ENCODE data around the gene GYPC.
"Not testable (repeated sequence)": the region's sequence is repeated elsewhere in the genome, so short reads cannot be mapped to it uniquely, and the experiment has no call there.

The GYPC gene

GRCh38 chr2:126672980-126673605, 17.1 kb downstream of the GYPC start:
- no peak for DNase-seq

DNA sequence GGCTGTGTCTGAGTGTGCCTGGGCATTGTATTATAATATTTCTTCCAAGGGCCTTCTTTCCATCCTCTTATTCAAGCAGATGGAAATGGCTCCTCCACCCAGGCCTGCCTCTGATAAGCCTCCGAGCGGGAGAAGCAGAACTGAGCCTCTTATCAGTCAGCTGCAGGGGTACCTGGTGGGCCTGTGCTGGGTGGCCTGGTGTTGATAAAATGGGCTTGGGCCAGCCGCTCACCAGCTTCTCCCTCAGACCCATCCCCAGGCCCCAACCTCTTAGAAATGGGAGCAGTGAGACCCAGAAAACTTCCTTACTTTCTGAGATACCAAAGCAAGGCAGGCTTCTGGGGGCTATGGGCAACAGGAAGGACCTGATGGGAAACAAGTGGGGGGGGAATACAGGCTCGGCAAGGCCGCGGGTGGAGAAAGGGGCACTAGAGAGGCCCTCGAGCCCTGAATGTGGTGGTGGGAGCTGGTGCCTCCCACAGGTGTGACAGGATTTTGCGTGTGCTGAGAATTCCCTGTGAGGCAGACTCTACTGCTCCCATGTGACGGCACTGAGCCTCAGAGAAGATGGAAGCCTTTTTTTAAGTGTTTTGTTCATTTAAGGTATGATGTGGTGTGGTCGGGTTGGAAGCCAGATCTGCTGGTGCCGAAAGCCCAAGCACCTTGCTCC, 18.3 kb downstream of the GYPC start:
- DNase-seq = no peak

DNA sequence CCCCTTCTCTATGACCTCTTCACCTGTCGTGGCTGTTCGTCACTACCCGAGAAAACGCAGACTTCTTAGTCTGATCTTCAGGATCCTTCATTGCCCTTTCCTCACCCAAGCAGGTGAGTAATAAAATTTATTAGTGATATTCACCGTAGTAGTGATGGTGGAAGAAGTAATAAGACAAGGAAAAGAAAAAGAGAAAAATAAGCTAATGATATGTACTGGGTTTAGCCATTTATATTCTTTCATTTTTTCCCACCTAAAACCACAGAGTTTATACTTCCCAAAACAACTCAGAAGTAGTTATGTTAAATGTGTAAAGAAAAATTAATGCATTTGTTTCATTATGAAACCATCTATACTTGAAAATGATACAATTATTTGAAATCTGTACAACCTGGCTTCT, 19.7 kb downstream of the GYPC start:
- DNase-seq = no peak

DNA sequence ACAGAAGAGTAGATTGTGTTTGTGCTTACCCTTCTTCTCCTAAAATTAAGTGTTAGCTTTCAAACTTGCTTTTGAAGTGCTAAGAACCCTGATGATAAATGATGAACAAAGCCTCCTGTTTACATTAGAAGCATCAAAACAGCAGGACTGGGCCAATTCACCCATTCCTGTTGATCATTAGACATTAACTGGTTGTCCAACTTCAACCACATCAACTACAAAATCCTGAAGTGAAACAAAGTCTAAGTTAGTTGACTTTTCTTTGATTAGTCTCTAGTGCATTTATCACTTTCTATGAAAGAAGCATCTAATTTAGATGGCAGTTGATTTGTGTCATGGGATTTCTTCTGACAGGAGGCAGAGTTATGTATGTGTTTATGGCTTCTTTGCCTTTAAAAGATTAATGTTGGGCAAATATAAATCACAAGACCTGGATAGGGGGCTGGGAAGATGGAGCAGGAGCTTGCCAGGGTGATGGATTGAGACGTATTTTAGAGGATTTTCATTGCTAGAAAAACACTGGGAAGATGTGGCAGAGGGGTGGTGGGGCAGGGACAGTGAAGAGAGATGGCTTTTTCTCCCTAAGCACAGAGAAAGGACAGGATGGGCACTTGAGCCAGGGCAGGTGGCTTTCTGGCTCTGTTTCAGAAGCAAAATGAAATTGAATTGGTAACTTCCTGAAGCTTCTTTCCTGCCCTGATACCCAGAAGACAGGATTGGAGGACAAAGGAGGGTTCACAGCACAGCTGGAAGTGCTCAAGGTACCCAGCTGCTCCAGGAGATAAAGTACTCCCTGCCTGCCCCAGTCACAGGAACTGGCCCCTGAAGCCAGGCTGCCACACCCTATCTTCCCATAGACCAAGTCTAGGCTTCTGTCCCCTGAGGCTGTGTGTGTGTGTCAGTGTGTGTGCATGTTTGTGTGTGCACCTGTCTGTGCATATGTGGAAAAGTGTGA, 20.5 kb downstream of the GYPC start:
- DNase-seq = no peak

DNA sequence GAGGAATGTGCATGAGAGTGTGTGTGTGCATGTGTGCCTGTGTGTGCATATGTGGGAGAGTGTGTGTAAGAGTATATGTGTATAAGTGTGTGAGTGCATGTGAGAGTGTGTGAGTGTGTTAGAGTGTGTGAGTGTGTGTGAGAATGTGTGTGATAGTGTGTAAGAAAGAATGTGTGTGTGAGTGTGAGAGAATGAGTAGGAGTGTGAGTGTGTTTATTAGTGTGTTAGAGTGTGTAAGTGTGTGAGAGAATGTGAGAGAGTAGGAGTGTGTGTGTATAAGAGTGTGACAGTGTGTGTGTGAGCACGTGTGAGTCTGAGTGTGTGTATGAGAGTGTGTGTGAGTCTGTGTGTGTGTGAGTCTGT, 21.2 kb downstream of the GYPC start:
- DNase-seq = no peak

DNA sequence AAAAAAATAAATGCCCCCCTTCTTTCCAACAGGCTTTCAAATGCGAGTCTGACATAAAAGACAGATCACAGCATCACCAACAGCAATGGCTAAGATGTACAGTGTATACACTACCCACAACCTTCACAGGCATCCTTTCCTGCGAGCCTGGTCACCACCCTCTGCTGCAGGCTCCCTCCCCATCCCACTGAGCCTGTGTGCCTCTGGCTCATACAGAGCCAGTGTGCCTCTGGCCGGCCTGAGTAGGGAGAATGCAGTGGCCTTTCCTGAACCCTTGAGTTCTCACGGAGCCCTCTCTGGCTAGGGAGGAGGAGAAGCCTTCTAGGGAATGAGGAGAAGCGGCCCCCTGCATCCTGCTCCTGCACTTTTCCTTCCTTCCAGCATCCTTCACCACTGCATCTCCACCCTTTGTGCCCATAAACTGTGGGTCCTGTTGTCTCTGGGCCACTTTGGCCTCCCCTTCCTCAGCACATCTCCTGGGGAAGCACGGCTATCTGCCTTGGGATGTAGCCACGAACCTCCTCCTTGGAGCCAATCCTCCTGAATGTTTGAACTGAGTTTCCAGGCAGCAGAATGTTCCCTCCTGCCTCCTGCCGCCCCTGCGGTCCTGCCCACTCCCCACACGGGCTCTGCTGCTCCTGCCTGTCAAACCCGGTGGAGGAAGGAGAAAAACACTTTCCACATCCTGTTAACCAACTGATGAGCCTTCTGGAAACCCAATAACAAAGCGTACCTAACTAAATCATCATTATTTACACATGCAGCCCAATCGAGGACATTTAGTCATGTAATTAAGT, 22.5 kb downstream of the GYPC start:
- no peak for DNase-seq

DNA sequence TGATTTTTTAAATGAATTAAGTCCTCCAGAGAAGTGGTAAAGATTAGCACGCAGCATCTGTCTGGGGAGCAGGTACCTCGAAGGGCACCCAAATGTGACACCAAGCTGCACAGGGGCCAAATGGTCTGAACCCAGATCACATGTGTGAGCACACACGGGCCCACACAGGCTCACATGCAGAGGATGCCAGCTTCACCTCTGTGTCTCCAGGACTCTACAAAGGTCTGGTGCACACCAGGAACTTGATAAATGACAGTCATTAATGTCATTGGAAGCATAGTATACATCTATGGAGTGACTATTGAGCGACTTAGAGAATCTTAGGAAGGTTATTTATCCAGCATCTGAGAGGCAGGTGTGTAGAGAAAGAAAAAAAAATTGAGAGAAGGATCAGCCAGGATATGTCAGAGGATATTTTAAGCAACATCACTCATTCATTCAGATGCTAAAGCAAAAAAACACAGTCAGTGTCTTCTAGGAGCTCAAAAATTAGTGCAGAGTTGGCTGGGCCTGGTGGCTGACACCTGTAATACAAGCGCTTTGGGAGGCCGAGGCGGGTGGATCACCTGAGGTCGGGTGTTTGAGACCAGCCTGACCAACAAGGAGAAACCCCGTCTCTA, 23.2 kb downstream of the GYPC start:
- DNase-seq = no peak

- DNase-seq = no peak
Measured at GRCh38 chr2:126681505-126681904, 25.5 kb downstream of the GYPC start.

DNA sequence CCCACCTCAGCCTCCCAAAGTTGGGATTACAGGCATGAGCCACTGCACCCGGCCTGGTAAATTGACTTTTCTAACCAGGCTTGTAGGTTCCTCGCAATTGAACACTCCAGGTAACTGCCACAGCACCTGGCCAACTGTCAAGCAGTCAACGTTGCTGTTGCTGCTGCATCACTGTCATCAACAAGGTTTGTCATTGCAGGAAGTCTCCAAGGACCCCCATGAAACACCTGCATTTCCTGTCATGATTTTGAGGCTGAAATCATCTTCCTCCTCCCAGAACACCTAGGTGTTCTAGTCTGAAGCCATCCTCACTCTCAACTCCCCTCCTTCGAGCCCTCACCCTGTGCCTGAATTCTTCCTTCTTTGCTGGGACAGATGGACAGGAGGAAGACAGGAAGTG, 29.7 kb downstream of the GYPC start:
- DNase-seq = no peak

- DNase-seq = no peak
Measured at GRCh38 chr2:126686286-126686685, 30.3 kb downstream of the GYPC start.

DNA sequence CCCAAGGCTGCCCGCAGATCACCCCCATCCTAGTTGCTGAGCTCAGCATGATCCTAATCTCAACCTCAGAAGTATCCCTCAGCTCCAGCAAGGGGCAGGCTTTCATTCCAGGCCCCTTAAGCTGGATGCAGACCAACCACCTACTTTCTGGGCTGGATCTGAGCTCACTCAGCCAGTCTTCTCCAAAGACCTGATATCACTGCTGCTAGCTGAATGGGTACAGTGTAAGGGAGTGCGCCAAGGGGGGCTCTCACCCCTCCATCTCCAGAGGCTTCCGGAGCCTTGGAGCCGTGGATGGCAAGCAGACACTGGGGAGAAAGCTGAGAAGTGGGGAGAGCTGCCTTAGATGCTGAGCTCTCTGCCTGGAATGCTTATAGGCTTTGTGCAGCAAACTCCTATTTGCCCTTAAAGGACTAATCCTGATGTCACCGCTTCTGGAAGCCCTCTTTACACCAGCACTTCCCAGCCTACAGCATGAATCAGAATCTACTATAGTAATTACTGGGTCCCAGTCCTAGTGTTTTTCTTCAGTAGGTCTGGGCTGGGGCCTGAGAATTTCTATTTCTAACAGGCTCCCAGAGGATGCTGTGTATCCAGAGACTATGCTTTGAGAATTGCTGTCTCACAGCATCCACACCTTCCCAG, 31.0 kb downstream of the GYPC start:
- DNase-seq = no peak

GRCh38 chr2:126687503-126687902, 31.5 kb downstream of the GYPC start:
- no peak for DNase-seq

DNA sequence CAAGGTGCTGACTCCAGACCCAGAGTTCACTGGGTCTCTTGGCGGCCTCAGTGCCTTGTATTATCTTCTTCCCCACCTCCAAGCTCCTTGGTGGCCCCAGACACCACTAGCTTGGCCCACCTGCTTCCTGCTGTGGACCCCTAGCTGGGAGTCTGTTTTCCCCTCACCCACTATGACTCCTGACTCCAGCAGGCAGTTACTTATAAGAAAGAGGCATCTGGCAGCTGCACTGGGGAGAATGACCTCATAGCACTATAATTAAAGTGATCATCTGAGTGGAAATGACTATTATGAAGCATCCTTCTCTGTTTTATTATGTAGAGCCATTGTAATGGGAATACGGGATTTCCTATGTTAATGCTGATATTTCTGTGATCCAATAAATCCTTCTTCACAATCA, 32.6 kb downstream of the GYPC start:
- not testable (repeated sequence) for DNase-seq

GRCh38 chr2:126692241-126692640, 36.3 kb downstream of the GYPC start:
- DNase-seq = not testable (repeated sequence)

- not testable (repeated sequence) for DNase-seq
Measured at GRCh38 chr2:126692934-126693592, 37.1 kb downstream of the GYPC start.

DNA sequence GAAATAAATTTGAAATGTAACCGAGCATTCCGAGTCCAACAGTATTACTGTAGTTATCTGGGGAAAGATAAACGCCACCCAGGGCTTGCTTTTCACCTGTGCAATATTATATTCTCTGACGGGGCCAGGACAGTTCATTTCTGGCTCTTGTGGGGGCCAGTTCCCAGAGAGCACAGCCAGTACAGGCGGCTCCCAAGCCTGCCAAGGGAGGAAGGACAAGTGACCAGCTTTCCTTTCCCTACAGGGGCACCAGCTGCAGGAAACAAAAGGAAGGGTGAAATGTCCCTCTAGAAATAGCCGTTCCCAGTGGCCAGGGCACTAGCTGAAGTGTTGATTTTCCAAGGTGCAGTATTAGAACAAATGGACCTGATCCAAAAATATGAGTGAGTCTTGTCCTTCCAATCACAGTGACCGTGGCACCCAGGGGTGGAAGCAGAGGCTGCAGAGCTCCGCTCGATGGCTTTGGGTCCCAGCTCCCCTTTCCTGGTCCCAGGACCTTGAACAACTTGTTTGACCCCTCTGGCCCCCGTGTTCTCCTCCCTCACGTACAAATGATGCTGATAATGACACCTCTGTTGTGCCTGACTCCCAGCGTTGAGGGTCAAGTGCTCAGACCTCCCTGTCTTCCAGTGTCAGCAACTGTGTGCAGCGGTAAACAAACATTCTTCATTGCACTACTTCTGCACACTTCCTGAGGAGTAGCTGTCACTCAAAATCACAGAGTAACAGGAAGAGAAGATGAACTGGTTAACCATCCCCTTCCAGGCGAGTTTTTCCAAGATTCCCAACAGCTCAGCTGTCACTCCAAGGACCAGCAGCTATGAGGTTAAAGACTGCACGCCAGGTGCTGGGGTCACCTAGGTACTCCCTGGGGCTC, 40.9 kb downstream of the GYPC start:
- no peak for DNase-seq

DNA sequence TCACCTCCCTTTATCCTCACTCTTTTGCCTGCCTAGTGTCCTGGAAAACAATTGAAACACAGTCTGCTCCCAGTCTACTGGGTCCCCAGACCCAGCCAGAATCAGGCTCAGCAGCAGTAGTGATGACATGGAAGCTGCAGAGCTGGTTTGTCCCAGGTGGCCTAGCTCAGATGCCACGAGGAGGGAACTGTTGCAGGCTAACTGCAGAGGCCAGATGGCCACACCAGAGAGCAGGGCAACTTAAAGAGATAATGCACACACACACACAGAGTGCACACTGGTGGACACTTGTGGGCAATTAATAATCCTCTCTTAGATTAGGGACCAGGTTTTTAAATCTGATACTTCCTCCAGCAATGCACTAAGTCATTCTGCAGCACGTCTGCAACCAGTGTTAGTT, 42.4 kb downstream of the GYPC start:
- DNase-seq = no peak

GRCh38 chr2:126699018-126699417, 43.1 kb downstream of the GYPC start:
- no peak for DNase-seq

- no peak for DNase-seq
Measured at GRCh38 chr2:126699716-126700581, 44.0 kb downstream of the GYPC start.
